GM18505 (cell line): Measurements from ENCODE around the gene ASTN2.
"Not testable (repeated sequence)": the region's sequence is repeated elsewhere in the genome, so short reads cannot be mapped to it uniquely, and the experiment has no call there.

ENCODE experiments used
- ATAC-seq: cut with Tn5 transposase; IDR thresholded peaks from one replicate; pipeline ENCODE4 v1.9.1; 2021; ENCODE audit not compliant: unreplicated experiment
- POLR2A ChIP-seq: IDR thresholded peaks from 4 replicates; pipeline ENCODE4 v1.6.1; 2011; ENCODE audit warnings: borderline replicate concordance; ENCODE audit not compliant: insufficient read depth, insufficient read length; ENCODE audit errors: extremely low read depth

ASTN2 gene

DNA sequence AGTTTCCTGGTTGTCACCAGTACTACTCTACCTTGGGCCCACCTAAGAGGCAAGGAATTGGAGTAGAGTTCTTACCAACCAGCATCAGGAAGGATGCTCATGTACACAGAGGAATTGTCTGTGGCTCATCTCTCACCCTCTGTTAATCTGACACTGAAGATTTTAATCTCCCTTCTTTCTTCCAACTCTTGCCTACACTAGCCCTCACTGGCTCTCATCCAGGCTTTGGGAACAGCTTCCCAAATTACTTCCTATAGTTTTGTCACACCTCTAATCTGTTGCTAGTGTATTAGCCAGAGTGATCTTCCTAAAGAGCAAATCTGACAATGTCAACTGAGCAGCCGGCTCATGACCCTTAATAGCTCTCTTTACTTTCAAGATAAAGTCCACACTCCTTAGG, 946.5 kb downstream of the ASTN2 start:
- ATAC-seq, result no peak

DNA sequence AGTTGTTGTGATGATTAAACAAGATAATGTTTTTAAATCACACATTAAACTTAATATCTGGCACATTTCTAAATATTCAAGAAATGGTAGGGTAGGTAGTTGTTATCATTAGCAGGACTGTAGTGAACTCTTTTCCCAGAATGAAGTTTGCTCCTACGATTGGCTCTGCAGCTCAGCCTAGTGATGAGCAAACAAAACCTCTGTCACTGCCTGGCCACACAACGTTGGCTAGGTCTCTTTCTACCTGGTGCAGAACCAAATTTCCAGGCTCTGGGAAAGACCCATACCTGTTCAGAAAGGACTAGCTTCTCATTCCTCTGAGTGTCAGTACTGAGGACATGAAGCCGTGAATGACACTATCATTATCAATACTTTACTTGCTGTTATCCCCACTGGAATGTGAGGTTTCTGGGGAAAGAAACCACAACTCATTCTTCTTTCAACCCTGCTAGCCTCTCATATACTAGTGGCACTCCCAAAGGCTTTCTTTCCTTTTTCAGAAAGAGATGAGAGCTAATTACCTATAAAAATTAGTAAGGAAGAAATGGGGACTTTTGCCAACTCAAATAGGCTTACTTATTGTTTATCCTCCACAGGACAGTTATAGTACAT, 947.0 kb downstream of the ASTN2 start:
- ATAC-seq, result no peak

More for the DNA sequence above, 946.5 kb downstream of the ASTN2 start:
- TF ChIP-seq POLR2A, result no peak

DNA sequence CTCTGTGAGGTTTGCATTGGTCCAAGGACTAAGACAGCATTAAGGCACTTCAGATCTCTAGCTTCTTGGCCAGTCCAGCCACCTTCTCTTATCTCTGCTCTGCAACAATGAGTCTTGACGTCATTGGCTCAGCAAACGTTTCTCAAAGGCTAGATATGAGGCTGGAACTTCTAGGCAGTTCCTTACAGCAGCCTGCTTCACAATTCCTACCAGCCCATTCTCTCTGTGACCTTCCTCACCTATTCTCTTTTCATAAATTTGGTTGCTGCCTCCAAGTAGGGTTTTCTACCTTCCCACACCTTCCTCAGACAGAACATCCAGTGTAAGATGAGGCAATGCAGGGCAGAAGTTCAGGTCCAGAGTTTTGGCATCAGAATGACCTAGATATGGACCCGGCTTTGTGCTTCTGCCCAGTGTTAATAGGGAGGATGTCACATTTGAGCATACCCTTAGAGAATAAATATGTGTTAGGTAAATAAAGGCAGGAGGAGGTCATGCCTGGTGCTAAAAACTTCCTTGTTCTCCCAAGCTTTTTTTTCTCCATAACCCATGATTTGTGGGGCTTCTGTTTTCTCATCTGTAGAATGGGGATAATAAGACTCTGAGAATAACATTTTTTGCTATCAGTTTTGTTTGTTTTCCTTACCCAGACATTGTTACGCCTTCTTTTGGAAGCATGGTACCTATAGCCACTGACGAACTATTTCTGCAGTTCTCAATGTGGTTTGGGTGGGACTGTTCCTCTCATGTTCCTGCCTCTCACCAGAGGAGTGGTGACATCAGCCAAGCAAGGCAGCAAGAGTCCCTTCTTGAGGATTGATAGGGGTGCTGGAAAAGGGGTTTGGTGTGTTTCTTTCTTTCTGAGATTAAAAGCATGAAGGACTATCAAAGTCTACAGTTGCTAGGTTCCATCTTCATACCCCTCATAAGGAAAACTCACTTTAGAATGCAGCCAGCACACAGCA, 948.3 kb downstream of the ASTN2 start:
- no peak for ATAC-seq
- TF ChIP-seq POLR2A, result no peak

More for the DNA sequence above, 947.0 kb downstream of the ASTN2 start:
- no peak for TF ChIP-seq POLR2A

DNA sequence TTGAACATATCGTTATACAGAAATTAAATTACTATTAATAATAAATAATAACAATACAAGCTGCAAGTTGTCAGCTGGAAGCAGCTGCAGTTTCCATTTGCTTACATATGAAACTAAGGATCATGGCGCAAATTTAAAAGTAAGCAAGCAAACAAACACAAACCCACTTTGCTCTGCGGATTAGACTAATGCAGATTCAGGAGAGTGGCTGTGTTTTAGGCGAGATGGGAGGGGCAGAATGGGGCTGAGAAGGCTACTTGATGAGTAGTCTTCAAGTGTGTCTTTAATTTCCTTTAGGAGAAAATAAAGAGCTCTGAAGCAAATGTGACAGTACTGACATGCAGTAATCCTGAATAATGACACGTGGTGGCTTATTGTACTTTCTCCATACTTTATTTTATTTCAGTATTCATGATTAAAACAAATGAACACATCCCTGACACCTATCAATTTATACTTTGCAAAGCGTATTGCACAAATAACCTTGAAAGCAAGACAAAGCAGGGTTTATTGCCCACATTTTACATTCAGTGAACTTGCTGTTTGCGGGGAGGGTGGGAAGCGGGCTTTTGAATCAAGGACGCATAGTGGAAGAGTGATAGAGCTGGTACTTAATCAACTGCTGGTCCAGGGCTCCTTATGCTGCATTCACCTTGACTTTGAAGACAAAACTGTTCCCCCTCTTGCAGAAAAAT, 949.1 kb downstream of the ASTN2 start:
- no peak for TF ChIP-seq POLR2A
- no peak for ATAC-seq

DNA sequence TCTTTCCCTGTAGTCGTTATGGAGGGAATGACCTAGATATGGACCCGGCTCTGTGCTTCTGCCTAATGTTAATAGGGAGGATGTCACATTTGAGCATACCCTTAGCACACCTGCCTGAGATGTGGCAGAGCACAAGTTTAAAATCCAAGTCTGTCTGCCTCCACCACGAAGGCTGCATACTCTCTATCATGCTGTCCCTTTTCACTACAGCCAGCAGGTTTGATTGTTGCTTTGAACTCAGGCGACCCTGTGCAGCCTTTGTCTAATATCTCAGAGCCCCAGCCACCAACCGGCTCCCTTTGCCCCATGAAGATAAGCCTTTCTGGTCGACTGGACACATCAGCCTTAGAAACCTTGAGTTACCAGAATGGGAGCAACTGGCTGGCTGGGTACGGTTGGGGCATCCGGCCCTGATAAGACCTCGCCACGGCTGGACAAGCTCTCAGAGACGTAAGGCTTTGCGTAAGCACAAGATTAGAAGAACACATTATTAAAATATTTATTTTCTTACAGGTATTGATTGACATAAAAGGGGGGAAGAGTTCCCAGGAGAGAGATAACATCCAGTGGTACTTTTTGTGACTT, 949.8 kb downstream of the ASTN2 start:
- no peak for TF ChIP-seq POLR2A
- no peak for ATAC-seq

DNA sequence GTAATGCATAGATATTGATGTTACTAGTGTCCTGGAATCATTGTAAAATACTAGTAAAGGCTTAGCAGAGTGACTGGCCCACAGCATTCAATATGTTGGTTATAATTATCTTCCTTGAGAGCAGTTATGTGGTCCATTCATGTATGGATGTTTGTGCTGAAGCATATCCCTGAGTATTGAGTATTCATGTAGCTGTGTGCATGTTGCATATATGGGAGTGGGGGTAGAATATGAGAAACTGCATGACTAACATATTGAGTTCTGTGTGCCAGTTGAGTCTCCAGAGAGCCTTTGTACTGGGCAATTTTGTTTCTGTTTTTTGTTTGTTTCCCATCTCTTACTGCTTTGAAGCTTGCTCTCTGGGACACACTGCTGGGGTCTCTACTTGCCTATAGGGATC, 950.4 kb downstream of the ASTN2 start:
- no peak for TF ChIP-seq POLR2A

DNA sequence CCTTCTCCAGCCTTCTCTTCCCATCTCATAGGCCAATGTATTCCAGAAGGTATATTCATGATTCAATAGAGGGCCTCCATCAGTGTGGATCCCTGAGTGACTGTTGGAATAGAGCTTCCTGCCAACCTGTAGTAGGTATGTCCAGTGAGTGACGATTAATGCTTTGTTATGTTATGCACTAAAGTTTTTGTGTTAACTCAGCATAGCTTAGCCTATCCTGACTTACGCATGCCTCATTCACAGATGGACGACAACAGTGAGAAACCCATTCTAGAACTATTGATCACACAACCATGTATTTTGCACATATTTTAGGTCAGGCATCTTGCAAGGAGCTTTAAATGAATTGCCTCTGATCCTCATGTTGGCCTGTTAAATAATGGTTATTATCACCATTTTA, 953.2 kb downstream of the ASTN2 start:
- ATAC-seq, result no peak
- TF ChIP-seq POLR2A, result no peak

More for the DNA sequence above, 950.4 kb downstream of the ASTN2 start:
- no peak for ATAC-seq

DNA sequence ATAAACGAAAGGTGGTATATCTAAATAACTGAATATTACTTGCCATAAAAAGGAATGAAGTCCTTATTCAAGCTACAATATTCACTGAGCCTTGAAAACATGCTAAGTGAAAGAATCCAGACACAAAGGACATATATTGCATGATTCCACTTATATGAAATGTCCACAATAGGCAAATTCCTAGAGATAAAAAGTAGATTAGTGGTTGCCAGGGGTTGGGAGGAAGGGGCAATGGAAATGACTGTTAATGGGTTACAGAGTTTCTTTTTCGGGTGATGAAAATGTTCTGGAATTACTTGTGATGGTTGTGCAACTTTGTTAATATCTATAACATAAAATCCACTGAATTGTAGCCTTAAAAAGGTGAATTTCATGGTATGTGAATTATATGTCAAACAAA, 954.8 kb downstream of the ASTN2 start:
- TF ChIP-seq POLR2A, result no peak
- no peak for ATAC-seq

DNA sequence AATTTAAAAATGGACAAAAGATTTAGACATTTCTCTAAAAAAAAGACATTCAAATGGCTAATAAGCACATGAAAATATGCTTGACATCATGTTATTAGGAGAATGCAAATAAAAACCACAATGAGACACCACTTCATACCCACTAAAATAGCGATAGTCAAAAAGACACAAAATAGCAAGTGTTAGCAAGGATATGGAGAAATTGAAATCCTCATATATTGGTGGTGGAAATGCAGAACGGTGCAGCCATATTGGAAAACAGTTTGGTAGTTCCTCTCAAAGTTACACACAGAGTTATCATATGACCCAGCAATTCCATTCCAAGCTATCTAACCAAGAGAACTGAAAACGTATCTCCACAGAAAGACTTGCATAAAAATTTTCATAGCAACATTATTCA, 955.3 kb downstream of the ASTN2 start:
- TF ChIP-seq POLR2A, result no peak
- ATAC-seq, result no peak

DNA sequence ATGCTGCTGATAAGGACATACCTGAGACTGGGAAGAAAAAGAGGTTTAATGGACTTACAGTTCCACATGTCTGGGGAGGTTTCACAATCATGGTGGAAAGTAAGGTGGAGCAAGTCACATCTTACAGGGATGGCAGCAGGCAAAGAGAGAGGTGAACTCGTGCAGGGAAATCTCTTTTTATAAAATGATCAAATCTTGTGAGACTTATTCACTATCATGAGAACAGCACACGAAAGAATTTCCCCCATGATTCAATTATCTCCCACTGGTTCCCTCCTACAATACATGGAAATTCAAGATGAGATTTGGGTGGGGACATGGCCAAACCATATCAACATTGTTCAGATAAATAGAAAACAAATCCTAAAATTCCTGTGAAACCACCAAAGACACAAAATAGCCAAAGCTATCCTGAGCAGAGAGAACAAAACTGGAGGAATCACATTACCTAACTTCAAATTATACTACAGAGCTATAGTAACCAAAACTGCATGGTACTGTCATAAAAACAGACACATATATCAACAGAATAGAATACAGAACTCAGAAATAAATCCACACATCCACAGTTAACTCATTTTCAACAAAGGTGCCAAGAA, 958.3 kb downstream of the ASTN2 start:
- TF ChIP-seq POLR2A, result no peak
- no peak for ATAC-seq

DNA sequence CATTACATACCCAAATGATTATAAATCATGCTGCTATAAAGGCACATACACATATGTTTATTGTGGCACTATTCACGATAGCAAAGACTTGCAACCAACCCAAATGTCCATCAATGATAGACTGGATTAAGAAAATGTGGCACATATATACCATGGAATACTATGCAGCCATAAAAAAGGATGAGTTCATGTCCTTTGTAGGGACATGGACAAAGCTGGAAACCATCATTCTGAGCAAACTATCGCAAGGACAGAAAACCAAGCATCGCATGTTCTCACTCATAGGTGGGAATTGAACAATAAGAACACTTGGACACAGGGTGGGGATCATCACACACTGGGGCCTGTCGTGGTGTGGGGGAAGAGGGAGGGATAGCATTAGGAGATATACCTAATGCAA, 960.3 kb downstream of the ASTN2 start:
- not testable (repeated sequence) for ATAC-seq

DNA sequence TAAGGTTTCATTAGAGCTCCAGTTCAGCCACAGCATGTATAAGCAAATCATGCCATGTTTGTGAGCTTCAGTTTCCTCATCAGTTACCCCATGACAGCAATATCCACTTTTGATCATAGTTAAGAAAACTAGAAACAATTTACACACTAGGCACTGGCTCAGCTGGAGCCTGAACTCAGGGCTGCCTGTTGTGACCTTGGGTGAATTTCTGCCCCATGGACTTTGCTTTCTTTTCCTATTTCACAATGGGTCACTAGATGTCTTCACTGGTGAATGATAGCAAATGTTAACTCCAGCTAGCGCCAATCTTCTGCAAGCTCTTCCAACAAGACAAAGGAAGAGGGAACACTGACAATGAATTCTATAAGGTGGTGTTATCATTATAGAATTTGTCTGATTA, 961.1 kb downstream of the ASTN2 start:
- no peak for ATAC-seq
- TF ChIP-seq POLR2A, result no peak

DNA sequence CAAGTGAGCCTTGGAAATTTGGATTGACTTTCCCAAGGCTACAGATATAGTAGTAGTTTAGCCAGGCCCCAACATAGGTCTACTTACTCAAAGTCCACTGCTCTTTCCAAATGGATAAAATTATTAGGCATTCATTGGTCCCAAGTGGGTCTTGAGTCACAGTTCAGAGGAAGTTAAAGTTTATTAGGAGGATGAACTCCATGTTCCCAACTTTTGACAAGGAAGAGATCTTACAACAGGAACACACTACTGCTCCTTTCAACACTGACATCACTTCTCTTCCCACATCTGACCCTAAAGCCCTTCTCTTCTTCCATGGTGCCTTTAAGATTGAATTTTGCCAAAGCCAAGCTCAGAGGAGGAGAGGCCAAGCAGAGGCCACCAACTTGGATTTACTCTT, 962.2 kb downstream of the ASTN2 start:
- no peak for TF ChIP-seq POLR2A
- no peak for ATAC-seq
